GM21360 (cell line): ENCODE results near the gene PRDM10.
"Not testable (repeated sequence)": the region's sequence is repeated elsewhere in the genome, so short reads cannot be mapped to it uniquely, and the experiment has no call there.

Experiments
- ATAC-seq: cut with Tn5 transposase; IDR thresholded peaks from one replicate; pipeline ENCODE4 v1.9.1; 2021; ENCODE audit warnings: mild to moderate bottlenecking, moderate library complexity; ENCODE audit not compliant: unreplicated experiment

The PRDM10 gene

GRCh38 chr11:130020323-130020722, 17.7 kb upstream of the PRDM10 start:
- ATAC-seq = no peak

GRCh38 chr11:130015846-130016245, 13.2 kb upstream of the PRDM10 start:
- ATAC-seq = not testable (repeated sequence)

GRCh38 chr11:130008326-130008725, 5.7 kb upstream of the PRDM10 start:
- ATAC-seq = no peak

GRCh38 chr11:130006929-130007328, 4.3 kb upstream of the PRDM10 start:
- no peak for ATAC-seq

GRCh38 chr11:130003717-130004001, 1.0 kb upstream of the PRDM10 start:
- ATAC-seq = no peak

GRCh38 chr11:130002846-130003716, 446 bp upstream of the PRDM10 start:
- peak; percentile 74 for ATAC-seq

GRCh38 chr11:130001461-130002351, 929 bp downstream of the PRDM10 start:
- peak; percentile 24 for ATAC-seq

- ATAC-seq = no peak
These were observed 2.0 kb downstream of the PRDM10 start for GRCh38 chr11:130000552-130001176.

GRCh38 chr11:129999407-129999806, 3.2 kb downstream of the PRDM10 start:
- ATAC-seq = no peak

GRCh38 chr11:129998905-129999304, 3.7 kb downstream of the PRDM10 start:
- ATAC-seq = no peak

GRCh38 chr11:129998107-129998506, 4.5 kb downstream of the PRDM10 start:
- ATAC-seq = no peak

GRCh38 chr11:129997513-129997912, 5.1 kb downstream of the PRDM10 start:
- no peak for ATAC-seq

GRCh38 chr11:129996113-129996870, 6.3 kb downstream of the PRDM10 start:
- ATAC-seq = no peak

- ATAC-seq = no peak
These were observed 7.5 kb downstream of the PRDM10 start for GRCh38 chr11:129995163-129995562.

- peak; percentile 85 for ATAC-seq
These were observed 10.3 kb downstream of the PRDM10 start for GRCh38 chr11:129992161-129992944.

- ATAC-seq = no peak
These were observed 13.4 kb downstream of the PRDM10 start for GRCh38 chr11:129989149-129989813.

GRCh38 chr11:129987950-129988349, 14.7 kb downstream of the PRDM10 start:
- no peak for ATAC-seq

GRCh38 chr11:129985823-129986222, 16.8 kb downstream of the PRDM10 start:
- no peak for ATAC-seq

- ATAC-seq = no peak
These were observed 22.5 kb downstream of the PRDM10 start for GRCh38 chr11:129980086-129980485.
